ENCODE data around the gene GALNT2. TPM values are rescaled to one million over a fixed set of nuclear protein-coding genes. Genes with fewer than 3 reads are reported as not detected.

Gene GALNT2
- total and polyA plus RNA-seq, 5 donors = 27.4 to 45.5 (median 38.8) TPM

DNA sequence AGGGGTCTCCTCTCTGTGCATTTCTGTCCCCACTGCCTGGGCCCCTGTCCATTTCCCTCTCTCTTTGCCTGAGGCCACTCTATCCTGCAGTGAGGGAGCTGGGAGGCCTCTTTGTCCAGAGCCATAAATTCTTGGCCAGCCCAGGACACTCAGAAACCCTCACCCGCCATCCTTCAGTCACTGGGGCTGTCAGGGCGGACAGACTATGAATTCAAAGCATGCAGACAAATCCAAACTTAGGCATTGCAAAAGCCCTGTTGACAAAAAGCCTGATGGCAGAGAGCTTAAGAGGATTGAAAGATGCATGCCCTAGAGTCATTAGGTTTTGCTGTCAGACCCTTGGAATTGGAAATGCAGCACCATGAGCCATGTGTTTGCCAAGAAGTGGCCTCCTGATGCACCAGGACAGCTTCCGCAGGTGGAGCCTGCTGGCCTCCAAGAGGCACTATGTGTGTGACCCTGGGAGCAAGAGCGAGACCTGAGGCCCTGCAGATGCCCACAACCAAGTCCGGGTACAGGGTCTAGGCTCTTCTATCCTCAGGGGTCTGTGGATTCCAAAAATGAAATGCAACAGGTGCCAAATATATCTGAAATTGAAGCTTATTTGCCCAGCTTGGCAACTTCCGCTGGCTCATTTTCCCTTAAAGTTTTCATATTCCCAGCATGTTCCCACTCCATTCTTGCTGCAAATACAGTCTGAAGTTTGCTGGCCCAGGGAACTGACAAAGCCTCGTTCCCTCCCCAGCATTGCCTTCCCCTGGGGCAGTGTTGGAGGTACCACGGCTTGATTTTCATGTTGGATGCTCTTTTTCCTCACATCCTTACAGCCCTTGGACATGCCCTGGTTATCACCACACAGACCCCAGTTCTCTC is 181.2 kb downstream of the GALNT2 start:
- ATAC-seq = peak; percentile 13 to 34
- H3K4me1 ChIP-seq (ENCODE audit: control insufficient read depth, insufficient read depth, low read length) = peaks cover 6% of the 10 kb centered on the region
- no peaks in the 10 kb centered on the region for H3K27me3 ChIP-seq (ENCODE audit: control insufficient read depth, insufficient read depth)
- no peak overlapping the region for H3K4me3 ChIP-seq (ENCODE audit: low read length)
- WGBS = 77% methylated on average over 8 of the region's 8 CpGs
- intact Hi-C loops (cut with DNase I) = no loop called here
- H3K9me3 ChIP-seq (ENCODE audit: control insufficient read depth, low read length) = no peaks in the 10 kb centered on the region
- H3K27ac ChIP-seq (ENCODE audit: low read length) = peak overlapping the region; percentile 34
- no peak for DNase-seq

DNA sequence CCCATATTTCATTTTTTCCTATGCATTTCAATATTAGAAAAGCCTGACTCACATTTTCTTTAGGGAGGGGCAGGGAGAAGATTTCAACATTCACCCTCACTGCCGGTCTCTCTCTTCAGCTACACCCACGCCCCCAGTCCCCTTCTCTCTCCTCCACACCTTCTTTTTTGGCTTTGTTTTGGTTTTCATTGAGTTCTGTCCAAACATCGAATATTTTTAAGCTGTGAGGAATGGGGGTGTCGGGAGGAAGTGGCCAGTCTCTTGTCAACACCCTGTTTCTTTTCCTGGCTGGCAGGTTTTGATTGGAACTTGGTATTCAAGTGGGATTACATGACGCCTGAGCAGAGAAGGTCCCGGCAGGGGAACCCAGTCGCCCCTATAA is 181.8 kb downstream of the GALNT2 start:
- 44% methylated on average over 7 of the region's 7 CpGs for WGBS
- intact Hi-C loops (cut with DNase I) = no loop called here
- Histone ChIP-seq H3K27ac (ENCODE audit: low read length) (no peak overlapping the region), H3K9me3 (ENCODE audit: control insufficient read depth, low read length) (no peaks in the 10 kb centered on the region), H3K4me1 (ENCODE audit: control insufficient read depth, insufficient read depth, low read length) (peaks cover 6% of the 10 kb centered on the region), H3K4me3 (ENCODE audit: low read length) (no peak overlapping the region), H3K27me3 (ENCODE audit: control insufficient read depth, insufficient read depth) (no peaks in the 10 kb centered on the region)
- DNase-seq = peak in 1 of 3 donors; percentile 48
- peak in 1 of 2 donors; percentile 56 for ATAC-seq

DNA sequence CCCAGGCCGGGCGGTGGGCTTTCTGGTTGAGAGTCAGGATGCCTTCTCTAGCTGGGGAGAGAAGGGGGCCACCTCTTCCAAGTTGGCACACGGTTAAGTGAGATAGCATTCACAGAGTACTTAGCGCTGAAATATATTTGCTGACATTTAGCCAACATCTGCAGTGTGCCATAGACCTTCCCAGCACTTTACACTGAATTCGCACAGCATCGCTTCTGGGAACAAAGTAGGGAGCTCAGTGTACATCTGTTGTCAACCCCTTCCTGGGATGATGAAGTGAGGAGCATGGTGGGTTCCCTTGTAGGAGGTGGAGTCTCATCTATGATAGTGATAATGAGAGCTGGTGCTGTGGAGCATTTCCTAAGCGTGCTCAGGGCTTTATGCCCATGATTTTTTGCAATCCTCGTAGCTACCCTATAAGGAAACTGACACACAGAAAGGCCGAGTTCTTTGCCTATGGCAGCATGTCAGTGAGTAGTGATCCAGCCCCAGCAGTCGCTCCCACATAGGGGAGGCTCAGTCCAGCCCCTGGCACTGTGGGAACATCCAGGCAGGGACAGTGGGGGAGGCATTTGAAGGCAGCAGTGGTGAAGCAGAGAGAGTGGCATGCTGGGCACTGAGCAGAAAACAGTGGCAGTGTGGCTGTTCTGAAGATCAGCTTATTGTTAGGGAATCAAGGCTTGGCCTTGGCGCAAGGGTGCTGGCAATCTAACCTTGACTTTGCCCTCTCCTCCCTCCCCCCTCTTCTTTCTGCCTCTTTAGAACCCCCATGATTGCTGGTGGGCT is 182.8 kb downstream of the GALNT2 start:
- intact Hi-C loops (cut with DNase I) = no loop called here
- ATAC-seq = peak; percentile 20 to 32
- 84% methylated on average over 11 of the region's 11 CpGs for WGBS
- H3K4me1 ChIP-seq (ENCODE audit: control insufficient read depth, insufficient read depth, low read length) = peaks cover 6% of the 10 kb centered on the region
- H3K4me3 ChIP-seq (ENCODE audit: low read length) = no peak overlapping the region
- H3K9me3 ChIP-seq (ENCODE audit: control insufficient read depth, low read length) = no peaks in the 10 kb centered on the region
- no peak for DNase-seq
- no peaks in the 10 kb centered on the region for H3K27me3 ChIP-seq (ENCODE audit: control insufficient read depth, insufficient read depth)
- no peak overlapping the region for H3K27ac ChIP-seq (ENCODE audit: low read length)

DNA sequence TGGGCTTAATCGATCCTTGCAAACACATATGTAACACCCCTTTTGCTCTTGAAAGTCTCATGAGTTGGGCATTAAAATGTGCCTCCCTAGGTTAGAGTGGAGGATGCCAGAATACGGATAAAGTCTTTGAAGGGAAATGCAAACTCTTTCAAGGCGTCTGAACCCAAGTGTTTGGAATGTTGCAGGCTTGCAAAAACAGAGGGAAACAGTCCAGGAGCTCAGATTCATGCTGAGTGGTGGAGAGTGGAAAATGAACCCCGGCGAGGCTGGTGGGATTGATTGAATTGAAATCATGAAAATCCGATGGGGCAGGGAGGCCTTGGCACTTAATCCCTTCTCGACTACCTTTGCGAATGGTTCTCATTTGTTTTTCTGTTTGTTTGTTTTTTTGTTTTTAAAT is 183.6 kb downstream of the GALNT2 start:
- 76% methylated on average over 8 of the region's 8 CpGs for WGBS
- Histone ChIP-seq H3K27ac (ENCODE audit: low read length) (no peak overlapping the region), H3K4me1 (ENCODE audit: control insufficient read depth, insufficient read depth, low read length) (peaks cover 6% of the 10 kb centered on the region), H3K4me3 (ENCODE audit: low read length) (no peak overlapping the region), H3K27me3 (ENCODE audit: control insufficient read depth, insufficient read depth) (no peaks in the 10 kb centered on the region), H3K9me3 (ENCODE audit: control insufficient read depth, low read length) (no peaks in the 10 kb centered on the region)
- DNase-seq = no peak
- ATAC-seq = no peak
- intact Hi-C loops (cut with DNase I) = no loop called here

DNA sequence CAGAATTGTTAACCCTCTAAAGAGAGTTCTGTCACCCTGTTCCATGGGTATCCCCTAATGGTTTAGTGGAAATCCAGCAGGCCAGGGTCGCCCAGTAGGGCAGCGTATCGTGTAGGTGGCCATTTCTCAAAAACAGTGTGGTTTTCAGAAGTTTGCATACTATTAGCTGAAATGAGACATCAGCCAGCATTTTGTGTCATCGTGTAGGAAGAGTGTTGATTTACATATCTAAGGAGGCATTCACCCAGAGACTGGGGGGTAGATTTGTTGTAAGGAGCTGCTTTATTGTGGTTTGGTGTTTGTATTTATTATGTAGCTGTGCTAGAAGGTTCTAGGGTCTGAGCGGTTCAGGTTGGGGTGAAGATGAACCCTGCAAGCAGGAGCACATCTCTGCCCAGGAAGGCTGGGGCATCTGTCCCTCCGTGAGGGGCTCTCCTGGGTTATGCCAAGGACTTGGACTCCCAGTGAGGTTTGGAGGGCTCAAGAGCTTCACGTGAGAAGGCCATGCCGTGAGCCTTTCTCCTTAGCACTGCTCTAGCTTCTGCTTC is 184.7 kb downstream of the GALNT2 start:
- Histone ChIP-seq H3K27me3 (ENCODE audit: control insufficient read depth, insufficient read depth) (no peaks in the 10 kb centered on the region), H3K4me3 (ENCODE audit: low read length) (no peak overlapping the region), H3K27ac (ENCODE audit: low read length) (no peak overlapping the region), H3K9me3 (ENCODE audit: control insufficient read depth, low read length) (no peaks in the 10 kb centered on the region), H3K4me1 (ENCODE audit: control insufficient read depth, insufficient read depth, low read length) (peaks cover 6% of the 10 kb centered on the region)
- intact Hi-C loops (cut with DNase I) = no loop called here
- no peak for ATAC-seq
- WGBS = 93% methylated on average over 8 of the region's 8 CpGs
- no peak for DNase-seq

DNA sequence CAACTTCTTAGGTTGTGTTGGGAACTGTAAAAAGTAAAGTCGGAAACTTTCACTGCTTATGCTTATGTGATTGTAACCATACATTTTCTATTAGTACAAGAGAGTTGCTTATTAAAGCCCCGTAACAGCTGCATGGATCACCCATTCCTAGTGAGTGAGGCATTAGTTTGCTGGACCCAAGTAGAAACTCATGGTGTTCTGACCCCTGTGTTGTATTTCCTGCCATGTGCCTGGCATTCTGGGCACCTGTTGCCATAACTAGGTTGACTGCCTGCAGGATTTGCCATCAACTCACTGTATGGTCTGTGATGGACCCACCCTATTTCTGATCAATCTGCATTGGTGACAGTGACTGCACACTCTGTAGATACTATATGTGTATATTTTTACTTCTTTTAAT is 186.1 kb downstream of the GALNT2 start:
- intact Hi-C loops (cut with DNase I) = no loop called here
- ATAC-seq (no peak), DNase-seq (no peak)
- H3K27me3 ChIP-seq (ENCODE audit: control insufficient read depth, insufficient read depth) = no peaks in the 10 kb centered on the region
- no peak overlapping the region for H3K27ac ChIP-seq (ENCODE audit: low read length)
- H3K4me1 ChIP-seq (ENCODE audit: control insufficient read depth, insufficient read depth, low read length) = peaks cover 6% of the 10 kb centered on the region
- no peaks in the 10 kb centered on the region for H3K9me3 ChIP-seq (ENCODE audit: control insufficient read depth, low read length)
- H3K4me3 ChIP-seq (ENCODE audit: low read length) = no peak overlapping the region
- 98% methylated on average over 2 of the region's 2 CpGs for WGBS

DNA sequence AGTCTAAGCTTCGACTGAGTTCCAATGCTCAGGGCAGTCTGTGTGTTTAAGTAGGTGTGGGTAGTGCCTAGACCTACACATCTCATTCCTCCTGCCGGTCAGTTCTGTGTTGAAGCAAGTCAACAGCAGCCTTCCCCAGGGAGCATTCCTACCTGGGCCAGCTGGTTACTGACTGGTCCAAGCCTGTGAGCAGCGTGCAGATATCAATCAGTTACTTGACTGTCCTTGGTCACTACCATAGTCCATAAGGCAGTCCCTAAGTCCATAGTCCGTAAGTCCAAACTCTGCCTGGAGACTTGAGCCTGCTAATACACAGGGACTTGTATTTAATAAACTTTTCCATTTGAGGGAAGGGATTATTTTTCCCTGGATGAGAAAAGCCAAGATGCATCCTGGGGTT is 187.2 kb downstream of the GALNT2 start:
- Histone ChIP-seq H3K27me3 (ENCODE audit: control insufficient read depth, insufficient read depth) (no peaks in the 10 kb centered on the region), H3K4me3 (ENCODE audit: low read length) (no peak overlapping the region), H3K9me3 (ENCODE audit: control insufficient read depth, low read length) (no peaks in the 10 kb centered on the region), H3K27ac (ENCODE audit: low read length) (no peak overlapping the region), H3K4me1 (ENCODE audit: control insufficient read depth, insufficient read depth, low read length) (peaks cover 3% of the 10 kb centered on the region)
- intact Hi-C loops (cut with DNase I) = no loop called here
- over 99% methylated on average over 4 of the region's 4 CpGs for WGBS
- DNase-seq (no peak), ATAC-seq (no peak)

DNA sequence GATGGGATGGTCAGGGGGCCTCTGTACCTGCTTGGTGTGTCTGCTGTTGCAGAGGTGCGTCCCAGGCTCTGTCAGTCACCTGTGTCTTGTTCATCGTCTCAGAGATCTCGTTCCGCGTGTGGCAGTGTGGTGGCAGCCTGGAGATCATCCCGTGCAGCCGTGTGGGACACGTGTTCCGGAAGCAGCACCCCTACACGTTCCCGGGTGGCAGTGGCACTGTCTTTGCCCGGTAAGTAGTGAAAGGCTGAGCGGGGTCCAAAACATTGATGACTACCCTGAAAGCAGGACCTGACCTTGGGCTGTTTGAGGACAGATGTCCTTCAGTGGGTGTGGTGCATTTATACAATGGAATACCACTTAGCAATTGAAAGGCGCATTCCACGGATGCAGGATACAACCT is 188.1 kb downstream of the GALNT2 start:
- intact Hi-C loops (cut with DNase I) = no loop called here
- Histone ChIP-seq H3K4me1 (ENCODE audit: control insufficient read depth, insufficient read depth, low read length) (peaks cover 2% of the 10 kb centered on the region), H3K27ac (ENCODE audit: low read length) (no peak overlapping the region), H3K4me3 (ENCODE audit: low read length) (no peak overlapping the region), H3K9me3 (ENCODE audit: control insufficient read depth, low read length) (no peaks in the 10 kb centered on the region), H3K27me3 (ENCODE audit: control insufficient read depth, insufficient read depth) (no peaks in the 10 kb centered on the region)
- ATAC-seq = no peak
- WGBS = 95% methylated on average over 15 of the region's 15 CpGs
- no peak for DNase-seq

DNA sequence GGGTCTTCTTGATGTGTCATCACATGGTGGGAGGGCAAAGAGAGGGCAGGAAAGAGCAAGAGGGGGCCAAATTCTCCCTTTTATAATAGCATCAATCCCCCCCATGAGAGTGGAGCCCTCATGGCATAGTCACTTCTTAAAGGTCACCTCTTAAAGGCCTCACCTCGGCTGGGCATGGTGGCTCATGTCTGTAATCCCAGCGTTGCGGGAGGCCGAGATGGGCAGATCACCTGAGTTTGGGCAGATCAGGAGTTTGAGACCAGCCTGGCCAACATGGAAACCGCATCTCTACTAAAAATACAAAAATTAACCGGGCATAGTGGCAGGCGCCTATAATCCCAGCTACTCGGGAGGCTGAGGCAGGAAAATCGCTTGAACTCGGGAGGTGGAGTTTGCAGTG is 189.0 kb downstream of the GALNT2 start:
- H3K27me3 ChIP-seq (ENCODE audit: control insufficient read depth, insufficient read depth) = no peaks in the 10 kb centered on the region
- ATAC-seq (no peak), DNase-seq (no peak)
- no peaks in the 10 kb centered on the region for H3K4me1 ChIP-seq (ENCODE audit: control insufficient read depth, insufficient read depth, low read length)
- intact Hi-C loops (cut with DNase I) = no loop called here
- no peak overlapping the region for H3K27ac ChIP-seq (ENCODE audit: low read length)
- WGBS = 98% methylated on average over 10 of the region's 10 CpGs
- H3K9me3 ChIP-seq (ENCODE audit: control insufficient read depth, low read length) = no peaks in the 10 kb centered on the region
- no peak overlapping the region for H3K4me3 ChIP-seq (ENCODE audit: low read length)

DNA sequence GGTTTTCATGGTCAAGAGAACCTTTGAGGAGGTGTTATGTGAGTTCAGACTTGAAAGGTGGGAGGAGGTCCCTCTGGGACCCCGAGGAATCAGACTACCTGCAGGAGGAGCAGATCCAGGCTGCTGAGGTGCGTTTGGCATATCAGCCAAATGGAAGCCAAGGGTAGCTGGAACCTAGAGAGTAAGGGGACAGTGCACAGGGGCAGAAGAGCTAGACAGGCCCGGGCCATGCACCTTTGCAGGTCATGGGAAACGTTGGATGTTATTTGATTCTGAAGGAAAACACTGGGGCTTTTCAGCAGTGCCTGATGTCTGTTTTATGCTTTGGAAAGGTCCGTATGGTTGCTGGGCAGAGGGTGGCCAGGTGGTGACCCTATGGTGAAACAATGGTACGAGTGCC is 189.9 kb downstream of the GALNT2 start:
- no peaks in the 10 kb centered on the region for H3K27me3 ChIP-seq (ENCODE audit: control insufficient read depth, insufficient read depth)

DNA sequence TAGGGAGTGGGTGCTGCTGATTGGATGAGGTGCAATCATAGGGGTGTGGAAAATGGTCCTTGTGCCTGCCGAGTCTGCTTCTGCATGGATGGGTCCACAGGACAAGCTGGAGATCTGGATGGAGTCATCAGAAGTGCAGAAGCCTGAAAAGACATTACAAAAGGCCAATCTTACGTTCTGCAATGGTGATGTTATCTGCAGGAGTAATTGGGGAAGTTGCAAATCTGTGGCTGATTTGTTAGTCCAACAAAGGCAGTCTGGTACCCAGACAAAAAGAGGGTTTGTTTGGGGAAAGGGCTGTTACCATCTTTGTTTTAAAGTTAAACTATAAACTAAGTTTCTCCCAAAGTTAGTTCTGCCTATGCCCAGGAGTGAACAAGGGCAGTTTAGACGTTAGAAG is 192.6 kb downstream of the GALNT2 start:
- Histone ChIP-seq H3K9me3 (ENCODE audit: control insufficient read depth, low read length) (no peaks in the 10 kb centered on the region), H3K27me3 (ENCODE audit: control insufficient read depth, insufficient read depth) (no peaks in the 10 kb centered on the region), H3K27ac (ENCODE audit: low read length) (no peak overlapping the region), H3K4me3 (ENCODE audit: low read length) (no peak overlapping the region), H3K4me1 (ENCODE audit: control insufficient read depth, insufficient read depth, low read length) (no peaks in the 10 kb centered on the region)
- WGBS = 89% methylated on average over 3 of the region's 3 CpGs
- DNase-seq = no peak
- ATAC-seq = no peak
- intact Hi-C loops (cut with DNase I) = no loop called here

More for the DNA sequence above, 189.9 kb downstream of the GALNT2 start:
- intact Hi-C loops (cut with DNase I) = no loop called here
- DNase-seq (no peak), ATAC-seq (no peak)
- Histone ChIP-seq H3K4me1 (ENCODE audit: control insufficient read depth, insufficient read depth, low read length) (no peaks in the 10 kb centered on the region), H3K9me3 (ENCODE audit: control insufficient read depth, low read length) (no peaks in the 10 kb centered on the region), H3K4me3 (ENCODE audit: low read length) (no peak overlapping the region), H3K27ac (ENCODE audit: low read length) (no peak overlapping the region)
- WGBS = 93% methylated on average over 6 of the region's 6 CpGs

Measured in right cardiac atrium (tissue), 5 donors.